Measurements from ENCODE around the gene CNKSR2. TPM values are rescaled to one million over a fixed set of nuclear protein-coding genes. Genes with fewer than 3 reads are reported as not detected.

CNKSR2 gene
- total and polyA plus RNA-seq, 10 of the 15 experiments (the other 5 are each of a cell fraction or from before 2014, with no cell fraction given) = 0.02 to 0.69 (median 0.18) TPM; not detected in 4

- BruUV-seq (replicated peaks) = no TSS peak
- 48% methylated on average over 1 of the region's 1 CpG for WGBS (ENCODE audit: insufficient coverage, insufficient replicate concordance, low lambda C conversion rate, missing lambda C conversion rate)
- TF ChIP-seq NFXL1 (IDR thresholded peaks at IDR 0.05; ENCODE audit: borderline replicate concordance) = no peak
- TF ChIP-seq SMAD1 (IDR thresholded peaks at IDR 0.05; ENCODE audit: low read depth, partially characterized antibody) = no peak
- no peak for TF ChIP-seq SIN3A (IDR thresholded peaks at IDR 0.05; ENCODE audit: low read depth, low read length)
- TF ChIP-seq FOS (IDR thresholded peaks at IDR 0.05; ENCODE audit: borderline replicate concordance, extremely low read depth, insufficient read length) = no peak
- TF ChIP-seq, protein P1, sequence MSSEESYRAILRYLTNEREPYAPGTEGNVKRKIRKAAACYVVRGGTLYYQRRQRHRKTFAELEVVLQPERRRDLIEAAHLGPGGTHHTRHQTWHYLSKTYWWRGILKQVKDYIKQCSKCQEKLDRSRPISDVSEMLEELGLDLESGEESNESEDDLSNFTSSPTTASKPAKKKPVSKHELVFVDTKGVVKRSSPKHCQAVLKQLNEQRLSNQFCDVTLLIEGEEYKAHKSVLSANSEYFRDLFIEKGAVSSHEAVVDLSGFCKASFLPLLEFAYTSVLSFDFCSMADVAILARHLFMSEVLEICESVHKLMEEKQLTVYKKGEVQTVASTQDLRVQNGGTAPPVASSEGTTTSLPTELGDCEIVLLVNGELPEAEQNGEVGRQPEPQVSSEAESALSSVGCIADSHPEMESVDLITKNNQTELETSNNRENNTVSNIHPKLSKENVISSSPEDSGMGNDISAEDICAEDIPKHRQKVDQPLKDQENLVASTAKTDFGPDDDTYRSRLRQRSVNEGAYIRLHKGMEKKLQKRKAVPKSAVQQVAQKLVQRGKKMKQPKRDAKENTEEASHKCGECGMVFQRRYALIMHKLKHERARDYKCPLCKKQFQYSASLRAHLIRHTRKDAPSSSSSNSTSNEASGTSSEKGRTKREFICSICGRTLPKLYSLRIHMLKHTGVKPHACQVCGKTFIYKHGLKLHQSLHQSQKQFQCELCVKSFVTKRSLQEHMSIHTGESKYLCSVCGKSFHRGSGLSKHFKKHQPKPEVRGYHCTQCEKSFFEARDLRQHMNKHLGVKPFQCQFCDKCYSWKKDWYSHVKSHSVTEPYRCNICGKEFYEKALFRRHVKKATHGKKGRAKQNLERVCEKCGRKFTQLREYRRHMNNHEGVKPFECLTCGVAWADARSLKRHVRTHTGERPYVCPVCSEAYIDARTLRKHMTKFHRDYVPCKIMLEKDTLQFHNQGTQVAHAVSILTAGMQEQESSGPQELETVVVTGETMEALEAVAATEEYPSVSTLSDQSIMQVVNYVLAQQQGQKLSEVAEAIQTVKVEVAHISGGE (CRISPR knock-in tag; IDR thresholded peaks at IDR 0.05) = no peak
- TF ChIP-seq CBFB (IDR thresholded peaks at IDR 0.05; ENCODE audit: low read depth) = no peak
- no peak for TF ChIP-seq SUZ12 (IDR thresholded peaks at IDR 0.05; ENCODE audit: unreplicated experiment)
- TF ChIP-seq ZNF24 (IDR thresholded peaks at IDR 0.05) = no peak
- TF ChIP-seq NFYB (IDR thresholded peaks at IDR 0.05; ENCODE audit: insufficient read depth, low read depth, low read length) = no peak
- ChIA-PET POLR2A (no interaction called here), CTCF (interaction anchor here (1.5 kb wide), 1 partner anchor 9 kb away, joined by 4 read pairs; no protein-coding TSS in a partner anchor), RAD21 (ENCODE audit: unreplicated experiment) (no interaction called here), SMC1A (ENCODE audit: uncharacterized antibody, unreplicated experiment) (no interaction called here)
- Histone ChIP-seq H3K27me3 (replicated peaks in 1 of 2; ENCODE audit: control insufficient read depth in 2 of 2, insufficient read depth in 2 of 2, low read length in 1 of 2) (no peaks in the 10 kb centered on the region), H3K4me3 (no peak overlapping the region), H3K79me2 (ENCODE audit: control insufficient read depth, insufficient read depth, low read length) (no peaks in the 10 kb centered on the region), H3K9ac (ENCODE audit: control insufficient read depth, insufficient read depth, low read length) (no peak overlapping the region), H4K20me1 (ENCODE audit: control insufficient read depth, insufficient read depth) (no peaks in the 10 kb centered on the region), H3K4me2 (ENCODE audit: control insufficient read depth, insufficient read depth) (no peak overlapping the region), H3K9me3 (replicated peaks; ENCODE audit: control insufficient read depth, insufficient read depth, low read length) (no peaks in the 10 kb centered on the region), H3K36me3 (ENCODE audit: control insufficient read depth in 2 of 2, insufficient read depth in 2 of 2, low read length in 1 of 2) (no peaks in the 10 kb centered on the region), H2AFZ (ENCODE audit: control insufficient read depth, low read depth, low read length) (no peak overlapping the region), H3K4me1 (ENCODE audit: control insufficient read depth, insufficient read depth, low read length) (no peaks in the 10 kb centered on the region), H3K27ac (ENCODE audit: control insufficient read depth, insufficient read depth) (no peak overlapping the region)
- ATAC-seq (no peak), DNase-seq (ENCODE audit: low read depth, low spot score) (no peak), FAIRE-seq (no peak)
- in situ Hi-C loops (cut with MboI) = no loop called here
- intact Hi-C loops (cut with micrococcal nuclease; ENCODE audit: unreplicated experiment) = no loop called here
These were observed 309.7 kb downstream of the CNKSR2 start for GRCh38 chrX:21683941-21684340.

Data from GM12878 (cell line).